ENCODE measurements around the gene ZNF177. TPM values are rescaled to one million over a fixed set of nuclear protein-coding genes. Genes with fewer than 3 reads are reported as not detected.

ZNF177 gene
- total RNA-seq, 3 donors from 2014 or later: 2.9 to 8.3 (median 3.6) TPM

GRCh38 chr19:9427941-9428340, 65.1 kb downstream of the ZNF177 start:
- peaks cover 60 to 66% of the 10 kb centered on the region in 2 donors for H3K9me3 ChIP-seq
- no peaks in the 10 kb centered on the region for H3K4me1 ChIP-seq

GRCh38 chr19:9430444-9430843, 67.6 kb downstream of the ZNF177 start:
- Histone ChIP-seq H3K27me3 (no peaks in the 10 kb centered on the region), H3K4me1 (no peaks in the 10 kb centered on the region), H3K36me3 (peaks cover 8% of the 10 kb centered on the region), H3K27ac (no peak overlapping the region), H3K9me3 (peaks cover 35 to 41% of the 10 kb centered on the region in 2 donors), H3K4me3 (no peak overlapping the region)
- DNase-seq (ENCODE audit: low spot score in 2 of 2): no peak
- intact Hi-C loops (cut with DNase I; ENCODE audit: low total_unique reads): no loop called here
- no peak for TF ChIP-seq POLR2A (IDR thresholded peaks at IDR 0.05)
- no peak for TF ChIP-seq POLR2AphosphoS5 (IDR thresholded peaks at IDR 0.05)
- TF ChIP-seq CTCF (IDR thresholded peaks at IDR 0.05): no peak

More at GRCh38 chr19:9427941-9428340, 65.1 kb downstream of the ZNF177 start:
- Histone ChIP-seq H3K27me3 (no peaks in the 10 kb centered on the region), H3K4me3 (no peak overlapping the region), H3K36me3 (peaks cover 24% of the 10 kb centered on the region), H3K27ac (no peak overlapping the region)
- no peak for DNase-seq (ENCODE audit: low spot score in 2 of 2)
- intact Hi-C loops (cut with DNase I; ENCODE audit: low total_unique reads): no loop called here
- TF ChIP-seq POLR2AphosphoS5 (IDR thresholded peaks at IDR 0.05) (no peak), CTCF (IDR thresholded peaks at IDR 0.05) (no peak), POLR2A (IDR thresholded peaks at IDR 0.05) (no peak)

- H3K4me3 ChIP-seq: no peak overlapping the region
- H3K36me3 ChIP-seq: peaks cover 4% of the 10 kb centered on the region
- intact Hi-C loops (cut with DNase I; ENCODE audit: low total_unique reads): no loop called here
- no peak for DNase-seq (ENCODE audit: low spot score in 2 of 2)
- H3K4me1 ChIP-seq: no peaks in the 10 kb centered on the region
- no peaks in the 10 kb centered on the region for H3K27me3 ChIP-seq
- TF ChIP-seq POLR2A (IDR thresholded peaks at IDR 0.05): no peak
- TF ChIP-seq POLR2AphosphoS5 (IDR thresholded peaks at IDR 0.05): no peak
- no peak for TF ChIP-seq CTCF (IDR thresholded peaks at IDR 0.05)
- peaks cover 27 to 32% of the 10 kb centered on the region in 2 donors for H3K9me3 ChIP-seq
- no peak overlapping the region for H3K27ac ChIP-seq
Observed at GRCh38 chr19:9431475-9431874, 68.7 kb downstream of the ZNF177 start.

Other genes with a start within 250 kb of the ZNF177 start
- not detected for gene OR7G1, start 247.2 kb upstream of the ZNF177 start, total RNA-seq
- gene OR7G3, start 236.1 kb upstream of the ZNF177 start, total RNA-seq: not detected
- 10 to 100 TPM; 14.6 to 28.1 (median 19.3) TPM for gene ZNF317, start 222.6 kb upstream of the ZNF177 start, total RNA-seq
- under 1 TPM in 1 of 3 donors, not detected in 2; 0.16 TPM for gene OR7D2, start 184.0 kb upstream of the ZNF177 start, total RNA-seq
- not detected for gene OR7D4, start 143.4 kb upstream of the ZNF177 start, total RNA-seq
- not detected for gene OR7E24, start 112.1 kb upstream of the ZNF177 start, total RNA-seq
- 10 to 100 TPM; 10.1 to 27.4 (median 16.1) TPM for gene ZNF699, start 53.2 kb upstream of the ZNF177 start, total RNA-seq
- 10 to 100 TPM; 18.4 to 39.1 (median 23.4) TPM for gene ZNF559, start 38.8 kb upstream of the ZNF177 start, total RNA-seq
- gene ZNF266, start 72.6 kb downstream of the ZNF177 start, total RNA-seq: 10 to 100 TPM; 20.5 to 45.8 (median 44.2) TPM
- gene ZNF560, start 135.6 kb downstream of the ZNF177 start, total RNA-seq: not detected
- 10 to 100 TPM; 11.5 to 22.4 (median 12.3) TPM for gene ZNF426, start 175.6 kb downstream of the ZNF177 start, total RNA-seq
- gene ZNF121, start 221.5 kb downstream of the ZNF177 start, total RNA-seq: 10 to 100 TPM; 20.8 to 55.9 (median 36.1) TPM

All from breast epithelium (tissue), 4 donors.